Measurements from ENCODE around the gene MVB12A. TPM values are rescaled to one million over a fixed set of nuclear protein-coding genes. Genes with fewer than 3 reads are reported as not detected.

The MVB12A gene
- total RNA-seq, 4 donors from 2014 or later: 24.5 to 66.1 (median 56.1) TPM

GRCh38 chr19:17457616-17458015 is 37.8 kb downstream of the MVB12A start:
- Histone ChIP-seq H3K9me3 (no peaks in the 10 kb centered on the region), H3K36me3 (no peaks in the 10 kb centered on the region), H3K4me1 (peaks cover 6 to 23% (median 16%) of the 10 kb centered on the region in 4 donors), H3K27ac (replicated peaks in 1 of 4) (no peak overlapping the region), H3K27me3 (peaks cover 0 to 93% (median 36%) of the 10 kb centered on the region in 4 donors), H3K4me3 (no peak overlapping the region)
- TF ChIP-seq POLR2AphosphoS5 (IDR thresholded peaks at IDR 0.05) (no peak), EP300 (IDR thresholded peaks at IDR 0.05) (no peak), POLR2A (IDR thresholded peaks at IDR 0.05; ENCODE audit: low read depth) (no peak), CTCF (IDR thresholded peaks at IDR 0.05) (no peak)
- no peak for DNase-seq (ENCODE audit: extremely low spot score)
- intact Hi-C loops (cut with DNase I): no loop called here
- WGBS: 25% methylated on average over 6 of the region's 6 CpGs

GRCh38 chr19:17458970-17459369 is 39.1 kb downstream of the MVB12A start:
- TF ChIP-seq POLR2AphosphoS5 (IDR thresholded peaks at IDR 0.05) (no peak), EP300 (IDR thresholded peaks at IDR 0.05) (no peak), CTCF (IDR thresholded peaks at IDR 0.05) (no peak), POLR2A (IDR thresholded peaks at IDR 0.05; ENCODE audit: low read depth) (no peak)
- peaks cover 0 to 86% (median 36%) of the 10 kb centered on the region in 4 donors for H3K27me3 ChIP-seq
- no peak for DNase-seq (ENCODE audit: extremely low spot score)
- peaks cover 6 to 16% (median 11%) of the 10 kb centered on the region in 4 donors for H3K4me1 ChIP-seq
- 71% methylated on average over 3 of the region's 3 CpGs for WGBS
- intact Hi-C loops (cut with DNase I): no loop called here
- no peak overlapping the region for H3K4me3 ChIP-seq
- no peaks in the 10 kb centered on the region for H3K9me3 ChIP-seq
- H3K27ac ChIP-seq (replicated peaks in 1 of 4): no peak overlapping the region
- no peaks in the 10 kb centered on the region for H3K36me3 ChIP-seq

GRCh38 chr19:17460372-17461230 is 40.8 kb downstream of the MVB12A start, which contains the start of gene NXNL1:
TSS of gene NXNL1 (minus strand) at chr19:17460926. CDS start at chr19:17460869, 57 bp downstream.
- WGBS: 87% methylated on average over 26 of the region's 26 CpGs
- intact Hi-C loops (cut with DNase I): no loop called here
- no peak for DNase-seq (ENCODE audit: extremely low spot score)
- H3K4me3 ChIP-seq: no peak within 1 kb of the TSS
- no peaks in the 10 kb centered on the region for H3K9me3 ChIP-seq
- TF ChIP-seq EP300 (IDR thresholded peaks at IDR 0.05): no peak
- TF ChIP-seq POLR2A (IDR thresholded peaks at IDR 0.05; ENCODE audit: low read depth): no peak
- no peak within 1 kb of the TSS for H3K27ac ChIP-seq (replicated peaks in 1 of 4)
- H3K27me3 ChIP-seq: peaks cover 0 to 70% (median 22%) of the 10 kb centered on the region in 4 donors
- H3K4me1 ChIP-seq: peaks cover 3 to 6% (median 3%) of the 10 kb centered on the region in 4 donors
- no peaks in the 10 kb centered on the region for H3K36me3 ChIP-seq

- 42% methylated on average over 6 of the region's 6 CpGs for WGBS
- TF ChIP-seq POLR2AphosphoS5 (IDR thresholded peaks at IDR 0.05): no peak
- no peak for TF ChIP-seq EP300 (IDR thresholded peaks at IDR 0.05)
- no peak for TF ChIP-seq CTCF (IDR thresholded peaks at IDR 0.05)
- TF ChIP-seq POLR2A (IDR thresholded peaks at IDR 0.05; ENCODE audit: low read depth): no peak
- H3K36me3 ChIP-seq: no peaks in the 10 kb centered on the region
- H3K9me3 ChIP-seq: no peaks in the 10 kb centered on the region
- H3K27me3 ChIP-seq: peaks cover 0 to 14% (median 0%) of the 10 kb centered on the region in 4 donors
- peaks cover 25 to 37% (median 34%) of the 10 kb centered on the region in 4 donors for H3K4me1 ChIP-seq
- H3K4me3 ChIP-seq: no peak overlapping the region
- DNase-seq (ENCODE audit: extremely low spot score): no peak
- H3K27ac ChIP-seq (replicated peaks in 1 of 4): no peak overlapping the region
- intact Hi-C loops (cut with DNase I): loop anchor here (5.0 kb wide), 1 partner anchor 119 kb away; no protein-coding TSS in a partner anchor
These were observed 46.6 kb downstream of the MVB12A start for GRCh38 chr19:17466487-17466850.

All from esophagus muscularis mucosa (tissue), 4 donors.